ENCODE results near the gene RPS3. TPM values are rescaled to one million over a fixed set of nuclear protein-coding genes. Genes with fewer than 3 reads are reported as not detected.
"Not testable (repeated sequence)": the region's sequence is repeated elsewhere in the genome, so short reads cannot be mapped to it uniquely, and the experiment has no call there.

Gene RPS3
- total RNA-seq, result 1,000 to 10,000 TPM; 4,010 to 4,371 (median 4,184) TPM

- H3K9me3 Mint-ChIP-seq, result no peaks in the 10 kb centered on the region
- H3K36me3 Mint-ChIP-seq (ENCODE audit: insufficient read depth), result peaks cover 47% of the 10 kb centered on the region
- H3K27me3 Mint-ChIP-seq (ENCODE audit: low read depth), result no peaks in the 10 kb centered on the region
- H3K4me3 Mint-ChIP-seq, result peak within 1 kb of the TSS; percentile 99
- H3K4me1 Mint-ChIP-seq (ENCODE audit: low read depth), result peaks cover 37% of the 10 kb centered on the region
- ATAC-seq, result peak; percentile 88 to 89
- DNase-seq, result peak; percentile 83
These were observed at the start of gene RPS3 for GRCh38 chr11:75399344-75400145. RPS3 (plus strand) TSS chr11:75399518; CDS start chr11:75399548, 30 bp downstream.

GRCh38 chr11:75349521-75350116 lies 49.7 kb upstream of the RPS3 start:
- Mint-ChIP-seq H3K9me3 (no peaks in the 10 kb centered on the region), H3K4me3 (peak overlapping the region; percentile 83), H3K36me3 (ENCODE audit: insufficient read depth) (no peaks in the 10 kb centered on the region), H3K4me1 (ENCODE audit: low read depth) (peaks cover 75% of the 10 kb centered on the region), H3K27me3 (ENCODE audit: low read depth) (no peaks in the 10 kb centered on the region)
- ATAC-seq (no peak), DNase-seq (no peak)

GRCh38 chr11:75350122-75350742 lies 49.1 kb upstream of the RPS3 start:
- Mint-ChIP-seq H3K36me3 (ENCODE audit: insufficient read depth) (no peaks in the 10 kb centered on the region), H3K4me1 (ENCODE audit: low read depth) (peaks cover 69% of the 10 kb centered on the region), H3K4me3 (peak overlapping the region; percentile 83), H3K27me3 (ENCODE audit: low read depth) (no peaks in the 10 kb centered on the region), H3K9me3 (no peaks in the 10 kb centered on the region)
- DNase-seq (no peak), ATAC-seq (no peak)

- Mint-ChIP-seq H3K36me3 (ENCODE audit: insufficient read depth) (no peaks in the 10 kb centered on the region), H3K4me1 (ENCODE audit: low read depth) (peaks cover 67% of the 10 kb centered on the region), H3K27me3 (ENCODE audit: low read depth) (no peaks in the 10 kb centered on the region), H3K4me3 (peak overlapping the region; percentile 83), H3K9me3 (no peaks in the 10 kb centered on the region)
- DNase-seq (peak; percentile 24), ATAC-seq (peak; percentile 31 to 42)
These were observed 48.4 kb upstream of the RPS3 start for GRCh38 chr11:75350743-75351540.

- no peak for ATAC-seq
- no peaks in the 10 kb centered on the region for H3K9me3 Mint-ChIP-seq
- peak within 1 kb of the TSS; percentile 84 for H3K4me3 Mint-ChIP-seq
- H3K27me3 Mint-ChIP-seq (ENCODE audit: low read depth), result no peaks in the 10 kb centered on the region
- no peaks in the 10 kb centered on the region for H3K36me3 Mint-ChIP-seq (ENCODE audit: insufficient read depth)
- no peak for DNase-seq
- peaks cover 63% of the 10 kb centered on the region for H3K4me1 Mint-ChIP-seq (ENCODE audit: low read depth)
These were observed 47.9 kb upstream of the RPS3 start, which contains the start of gene ARRB1 for GRCh38 chr11:75351541-75351790. ARRB1 (minus strand) TSS chr11:75351661; CDS start chr11:75351607, 54 bp downstream.

GRCh38 chr11:75351791-75352587 lies 47.3 kb upstream of the RPS3 start:
- no peaks in the 10 kb centered on the region for H3K36me3 Mint-ChIP-seq (ENCODE audit: insufficient read depth)
- peaks cover 58% of the 10 kb centered on the region for H3K4me1 Mint-ChIP-seq (ENCODE audit: low read depth)
- H3K9me3 Mint-ChIP-seq, result no peaks in the 10 kb centered on the region
- DNase-seq (peak; percentile 37), ATAC-seq (peak; percentile 76 to 78)
- no peaks in the 10 kb centered on the region for H3K27me3 Mint-ChIP-seq (ENCODE audit: low read depth)
- H3K4me3 Mint-ChIP-seq, result peak overlapping the region; percentile 84

- no peaks in the 10 kb centered on the region for H3K9me3 Mint-ChIP-seq
- H3K4me1 Mint-ChIP-seq (ENCODE audit: low read depth), result peaks cover 54% of the 10 kb centered on the region
- no peaks in the 10 kb centered on the region for H3K27me3 Mint-ChIP-seq (ENCODE audit: low read depth)
- no peaks in the 10 kb centered on the region for H3K36me3 Mint-ChIP-seq (ENCODE audit: insufficient read depth)
- peak overlapping the region; percentile 84 for H3K4me3 Mint-ChIP-seq
- DNase-seq, result no peak
- ATAC-seq, result no peak
These were observed 46.6 kb upstream of the RPS3 start for GRCh38 chr11:75352588-75353206.

GRCh38 chr11:75355051-75355450 lies 44.3 kb upstream of the RPS3 start:
- H3K27me3 Mint-ChIP-seq (ENCODE audit: low read depth), result no peaks in the 10 kb centered on the region
- H3K4me1 Mint-ChIP-seq (ENCODE audit: low read depth), result peaks cover 31% of the 10 kb centered on the region
- H3K36me3 Mint-ChIP-seq (ENCODE audit: insufficient read depth), result no peaks in the 10 kb centered on the region
- ATAC-seq (no peak), DNase-seq (no peak)
- H3K4me3 Mint-ChIP-seq, result no peak overlapping the region
- H3K9me3 Mint-ChIP-seq, result no peaks in the 10 kb centered on the region

- DNase-seq, result no peak
- Mint-ChIP-seq H3K9me3 (no peaks in the 10 kb centered on the region), H3K4me3 (no peak overlapping the region), H3K36me3 (ENCODE audit: insufficient read depth) (no peaks in the 10 kb centered on the region), H3K4me1 (ENCODE audit: low read depth) (peaks cover 22% of the 10 kb centered on the region), H3K27me3 (ENCODE audit: low read depth) (no peaks in the 10 kb centered on the region)
- ATAC-seq, result no peak
These were observed 42.7 kb upstream of the RPS3 start for GRCh38 chr11:75356613-75357012.

GRCh38 chr11:75362285-75362684 lies 37.0 kb upstream of the RPS3 start:
- H3K9me3 Mint-ChIP-seq, ATAC-seq, DNase-seq: not testable (repeated sequence)

GRCh38 chr11:75365711-75366181 lies 33.6 kb upstream of the RPS3 start:
- Mint-ChIP-seq H3K27me3 (ENCODE audit: low read depth) (no peaks in the 10 kb centered on the region), H3K4me1 (ENCODE audit: low read depth) (peaks cover 6% of the 10 kb centered on the region), H3K36me3 (ENCODE audit: insufficient read depth) (no peaks in the 10 kb centered on the region), H3K4me3 (no peak overlapping the region), H3K9me3 (no peaks in the 10 kb centered on the region)
- ATAC-seq (no peak), DNase-seq (no peak)

More at GRCh38 chr11:75362285-75362684, 37.0 kb upstream of the RPS3 start:
- H3K4me3 Mint-ChIP-seq; H3K4me1 Mint-ChIP-seq (ENCODE audit: low read depth); H3K27me3 Mint-ChIP-seq (ENCODE audit: low read depth); H3K36me3 Mint-ChIP-seq (ENCODE audit: insufficient read depth): not testable (repeated sequence)

- H3K4me1 Mint-ChIP-seq (ENCODE audit: low read depth); H3K9me3 Mint-ChIP-seq; ATAC-seq; H3K36me3 Mint-ChIP-seq (ENCODE audit: insufficient read depth); DNase-seq; H3K4me3 Mint-ChIP-seq; H3K27me3 Mint-ChIP-seq (ENCODE audit: low read depth): not testable (repeated sequence)
These were observed 32.5 kb upstream of the RPS3 start for GRCh38 chr11:75366826-75367225.

- H3K36me3 Mint-ChIP-seq (ENCODE audit: insufficient read depth), result no peaks in the 10 kb centered on the region
- ATAC-seq (no peak), DNase-seq (no peak)
- no peak overlapping the region for H3K4me3 Mint-ChIP-seq
- no peaks in the 10 kb centered on the region for H3K9me3 Mint-ChIP-seq
- peaks cover 10% of the 10 kb centered on the region for H3K4me1 Mint-ChIP-seq (ENCODE audit: low read depth)
- H3K27me3 Mint-ChIP-seq (ENCODE audit: low read depth), result no peaks in the 10 kb centered on the region
These were observed 29.6 kb upstream of the RPS3 start for GRCh38 chr11:75369560-75370255.
